ENCODE data around the gene DYRK1B. TPM values are rescaled to one million over a fixed set of nuclear protein-coding genes. Genes with fewer than 3 reads are reported as not detected.

The DYRK1B gene
- 17.3 to 23.2 TPM (median 22.1 TPM) in 5 replicates for total RNA-seq (2022; extraction: Qiagen RNA extraction)

GRCh38 chr19:39833464-39834286 is at the start of gene DYRK1B:
Gene DYRK1B (minus strand): TSS chr19:39834162. CDS start chr19:39831867, 2,295 bp downstream.

DNA sequence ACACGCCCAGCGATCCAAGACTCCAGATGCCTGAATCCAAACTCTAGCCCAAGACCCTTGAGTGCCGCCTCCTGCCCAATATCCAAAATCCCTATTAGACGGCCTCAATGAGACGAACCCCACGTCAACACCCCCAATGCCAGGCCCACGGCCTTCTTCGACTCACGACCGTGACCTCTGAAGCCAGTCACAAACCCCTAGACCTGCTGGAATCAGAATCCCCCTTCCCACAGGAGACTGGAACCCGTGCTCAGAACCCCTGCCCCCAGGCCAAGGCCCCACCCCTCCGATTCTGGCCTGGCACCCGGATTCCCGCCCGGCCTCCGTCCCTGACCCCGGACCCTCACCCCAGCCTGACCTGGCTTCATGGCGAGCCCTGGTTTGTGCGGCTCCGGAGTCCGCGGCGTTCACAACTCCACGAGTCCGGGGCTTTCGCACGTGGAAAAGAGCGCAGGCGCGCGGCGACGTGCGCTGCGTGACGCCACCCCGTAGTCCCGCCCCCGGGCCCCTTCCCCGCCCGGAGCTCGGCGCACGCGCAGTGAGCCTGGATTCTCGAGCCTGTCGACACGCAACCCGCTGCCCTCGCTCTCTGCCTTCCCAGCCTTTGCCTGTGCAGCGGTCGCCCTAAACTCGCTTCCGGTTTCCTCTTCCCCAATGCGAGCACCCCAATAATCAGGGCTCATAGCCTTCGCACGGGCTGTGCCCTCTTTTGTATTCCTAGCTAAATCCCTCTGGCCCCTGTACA is 12.1 kb upstream of the DYRK1B start, which contains the start of gene FBL:
Gene FBL (minus strand): TSS at position 447 of the 745 bp plus-strand sequence. CDS start 79 bp downstream, at position 368.

GRCh38 chr19:39778763-39779162 is 55.2 kb downstream of the DYRK1B start, which contains the start of gene LEUTX:
Gene LEUTX (plus strand): TSS chr19:39778854. CDS start chr19:39778921, 67 bp downstream.

Other genes starting within 250 kb of the DYRK1B start
- not detected in 5 replicates for gene LGALS13, start 231.6 kb downstream of the DYRK1B start, total RNA-seq (2022; extraction: Qiagen RNA extraction)
- gene LGALS16, start 178.2 kb downstream of the DYRK1B start, total RNA-seq (2022; extraction: Qiagen RNA extraction) = not detected in 5 replicates
- gene LGALS14, start 129.7 kb downstream of the DYRK1B start, total RNA-seq (2022; extraction: Qiagen RNA extraction) = not detected in 5 replicates
- gene CLC, start 96.1 kb downstream of the DYRK1B start, total RNA-seq (2022; extraction: Qiagen RNA extraction) = not detected in 5 replicates
- not detected in 5 replicates for gene LEUTX, start 55.3 kb downstream of the DYRK1B start, total RNA-seq (2022; extraction: Qiagen RNA extraction)
- gene FBL, start 12.2 kb upstream of the DYRK1B start, total RNA-seq (2022; extraction: Qiagen RNA extraction) = 649 to 729 TPM (median 711 TPM) in 5 replicates
- 0.29 to 1.3 TPM (median 0.80 TPM) in 5 replicates for gene FCGBP, start 100.5 kb upstream of the DYRK1B start, total RNA-seq (2022; extraction: Qiagen RNA extraction)
- 258 to 283 TPM (median 272 TPM) in 5 replicates for gene PSMC4, start 137.0 kb upstream of the DYRK1B start, total RNA-seq (2022; extraction: Qiagen RNA extraction)
- gene ZNF546, start 162.9 kb upstream of the DYRK1B start, total RNA-seq (2022; extraction: Qiagen RNA extraction) = 1.5 to 2.7 TPM (median 2.2 TPM) in 5 replicates
- gene ZNF780B, start 222.1 kb upstream of the DYRK1B start, total RNA-seq (2022; extraction: Qiagen RNA extraction) = 4.7 to 7.3 TPM (median 6.0 TPM) in 5 replicates

All from A549 treated with Mapracorat at 1 μM for 4 hours (cell line).